Heart left ventricle (tissue), 13 donors: ENCODE data around the gene BCL2.

Experiments
- CTCF ChIP-seq, 12 donors: fragments of 200-600 bp; sonication (generic) in 4 of 12; IDR thresholded peaks; one replicate each; pipeline versions ENCODE4 v1.5.0 to v1.8.0; 2018 to 2022; ENCODE audit warnings: antibody characterized with exemption in 12 of 12, mild to moderate bottlenecking in 5 of 12
- POLR2A ChIP-seq, 2 donors: fragments of 450-650 bp; IDR thresholded peaks; one replicate each; pipeline ENCODE4 v1.6.1; 2017; ENCODE audit warnings: antibody characterized with exemption in 2 of 2, mild to moderate bottlenecking in 2 of 2, moderate library complexity in 2 of 2
- donor health status: ischemic (EF 13 %, LVEDD 7.1; RV severe dilation, severe dysfunction).
- donor health status: DM: no; HTN: yes; CAD: no.
- donor health status: DM: no; HTN: no; CAD: no.
- donor health status: ischemic (EF 25% LVEDD 6.9; RV normal size, moderate dysfunction).
- donor health status: ischemic (EF 25% LVEDD 5.7; RV mildly dilated, moderate dysfunction).
- donor health status: ischemic (EF 35%, LVEDD 5.7; RV mildly dilated, moderate dysfunction).
- donor health status: nonischemic (EF 11% LVEDD 7.7; RV severe dilation, severe dysfunction).
- donor health status: DM: yes; HTN: yes; CAD: no.
- donor health status: PGD.
- donor health status: ischemic (EF 29% LVEDD 5.4; RV normal size, mild dysfunction).
- donor health status: nonischemic (EF 23%, LVEDD 6.1; RV moderate dilation, normal function).

GRCh38 chr18:63199743-63200241, 119.8 kb downstream of the BCL2 start:
- no peak for TF ChIP-seq CTCF (IDR thresholded peaks at IDR 0.05)
- no peak for TF ChIP-seq POLR2A (IDR thresholded peaks at IDR 0.05)
